K562 (cell line): ENCODE results near the gene CDC123. TPM values are rescaled to one million over a fixed set of nuclear protein-coding genes. Genes with fewer than 3 reads are reported as not detected.

Experiments used
- CCAR2 ChIP-seq: fragments of 200-400 bp; formaldehyde crosslinking; IDR thresholded peaks from 2 replicates; pipeline ENCODE4 v1.6.1; 2017; ENCODE audit warnings: mild to moderate bottlenecking, low read depth, low read length
- DDX20 ChIP-seq: fragments of 450-650 bp; IDR thresholded peaks from 2 replicates; pipeline ENCODE4 v1.6.1; 2016; ENCODE audit warnings: missing genetic modification characterization, low read depth, mild to moderate bottlenecking, missing compliant biosample characterization, moderate library complexity
- HMGXB4 ChIP-seq: sonication (generic); formaldehyde crosslinking; IDR thresholded peaks from 2 replicates; pipeline ENCODE4 v1.8.1; 2023; ENCODE audit warnings: mild to moderate bottlenecking, missing genetic modification reagents
- MTA3 ChIP-seq: fragments of 450-650 bp; formaldehyde crosslinking; IDR thresholded peaks from 2 replicates; pipeline ENCODE4 v1.6.1; 2017; ENCODE audit warnings: mild to moderate bottlenecking, borderline replicate concordance
- NFYB ChIP-seq: IDR thresholded peaks from 2 replicates; pipeline ENCODE4 v1.6.1; 2011; ENCODE audit warnings: mild to moderate bottlenecking, moderate library complexity; ENCODE audit not compliant: insufficient read length; ENCODE audit errors: extremely low read depth
- NRF1 ChIP-seq, 2 experiments: fragments of 450-650 bp; IDR thresholded peaks in 1 of 2; conservative IDR thresholded peaks in 1 of 2; 2 replicates each; pipeline ENCODE4 v1.6.1; 2014; ENCODE audit warnings: mild to moderate bottlenecking in 2 of 2
- PYGO2 ChIP-seq: fragments of 450-650 bp; IDR thresholded peaks from 2 replicates; pipeline ENCODE4 v1.6.1; 2016; ENCODE audit warnings: mild to moderate bottlenecking, missing genetic modification characterization, moderate library complexity, missing compliant biosample characterization
- SNRNP70 ChIP-seq: fragments of 200-400 bp; formaldehyde crosslinking; optimal IDR thresholded peaks from 2 replicates; pipeline ENCODE3; 2017; ENCODE audit warnings: low read depth, low read length
- U2AF1 ChIP-seq: fragments of 200-400 bp; formaldehyde crosslinking; optimal IDR thresholded peaks from 2 replicates; pipeline ENCODE3; 2017; ENCODE audit warnings: mild to moderate bottlenecking, low read depth, low read length, moderate library complexity
- ZBTB12 ChIP-seq: fragments of 250-450 bp; sonication (Bioruptor Pico); IDR thresholded peaks from 2 replicates; pipeline ENCODE4 v1.4.0; 2020
- ZKSCAN8 ChIP-seq: fragments of 200-800 bp; sonication (Bioruptor generic); IDR thresholded peaks from 2 replicates; pipeline ENCODE4 v1.6.1; 2016; ENCODE audit warnings: missing genetic modification characterization, missing compliant biosample characterization
- ZNF133 ChIP-seq: fragments of 250-450 bp; sonication (Bioruptor Pico); IDR thresholded peaks from 2 replicates; pipeline ENCODE4 v1.4.0; 2020; ENCODE audit warnings: mild to moderate bottlenecking
- ZNF212 ChIP-seq: fragments of 450-650 bp; formaldehyde crosslinking; IDR thresholded peaks from 2 replicates; pipeline ENCODE4 v1.4.0; 2020; ENCODE audit warnings: mild to moderate bottlenecking
- ZNF253 ChIP-seq: fragments of 250-450 bp; sonication (Bioruptor Pico); conservative IDR thresholded peaks from 2 replicates; pipeline ENCODE4 v1.6.1; 2021; ENCODE audit warnings: mild to moderate bottlenecking
- ZNF609 ChIP-seq: sonication (generic); formaldehyde crosslinking; IDR thresholded peaks from 2 replicates; pipeline ENCODE4 v1.8.1; 2023; ENCODE audit warnings: missing genetic modification reagents, mild to moderate bottlenecking, borderline replicate concordance
- polyA plus RNA-seq, 8 experiments: library from polyadenylated mRNA; depleted of rRNA in 4 of 8; stranded (reverse) in 5 of 8; unstranded in 3 of 8; fragments of >200 nt; fragmentation: Nextera tagmentation in 2 of 8; fragmentation: Illumina TruSeq in 1 of 8; extraction: Ambion mirVana in 2 of 8; extraction: Trizol in 1 of 8; gene quantifications; 2 replicates each; pipeline versions ENCODE4 v1.2.1 to v1.2.3, GENCODE V29; 2011 to 2014; ENCODE audit warnings: inconsistent platforms in 1 of 8, missing spikeins in 1 of 8
- total RNA-seq, 7 experiments: library from RNA; depleted of rRNA in 6 of 7; stranded (reverse); fragments of >200 nt in 6 of 7; fragmentation: Illumina TruSeq in 2 of 7; extraction: Trizol in 2 of 7; gene quantifications; 2 replicates each; pipeline versions ENCODE4 v1.2.1 to v1.2.3, GENCODE V29; 2011 to 2021; ENCODE audit warnings: low replicate concordance in 1 of 7

CDC123 gene
- total and polyA plus RNA-seq, 9 of the 15 experiments (the other 6 are each of a cell fraction or from before 2014, with no cell fraction given): 137 to 288 (median 175) TPM

GRCh38 chr10:12195603-12196506, at the start of gene CDC123, which contains the start of gene NUDT5 (continued):
- TF ChIP-seq ZNF609 (CRISPR knock-in tag): no peak
- no peak for TF ChIP-seq NFYB
- no peak for TF ChIP-seq PYGO2
- TF ChIP-seq ZNF212 (CRISPR knock-in tag): no peak
- TF ChIP-seq ZNF133 (CRISPR knock-in tag): no peak
- TF ChIP-seq ZKSCAN8 (CRISPR knock-in tag): 0 out of 2 replicates have a peak, but pooled peaks have one; percentile 49
- no peak for TF ChIP-seq ZNF253 (CRISPR knock-in tag)
- TF ChIP-seq ZBTB12 (CRISPR knock-in tag): no peak
- TF ChIP-seq SNRNP70: no peak
- TF ChIP-seq U2AF1: no peak
- TF ChIP-seq DDX20 (tag): no peak
- no peak for TF ChIP-seq CCAR2
- TF ChIP-seq MTA3: peak; percentile 93
- TF ChIP-seq NRF1 (conservative IDR thresholded peaks at IDR 0.05 in 1 of 2, IDR thresholded peaks at IDR 0.05 in 1 of 2): peak; percentile 72 to 75
- no peak for TF ChIP-seq HMGXB4 (CRISPR knock-in tag)
